GM19023 (cell line): ENCODE results near the gene LMO1.

Source experiments
- ATAC-seq: cut with Tn5 transposase; IDR thresholded peaks from one replicate; pipeline ENCODE4 v1.9.1; 2021; ENCODE audit warnings: mild to moderate bottlenecking, moderate library complexity; ENCODE audit not compliant: unreplicated experiment

The LMO1 gene

GRCh38 chr11:8266246-8267241 is 2.9 kb upstream of the LMO1 start:
- no peak for ATAC-seq

- no peak for ATAC-seq
Measured at GRCh38 chr11:8265681-8266241, 2.1 kb upstream of the LMO1 start.

- peak; percentile 5 for ATAC-seq
Measured at GRCh38 chr11:8263109-8263768, 439 bp downstream of the LMO1 start.

GRCh38 chr11:8262552-8263108 is 1.0 kb downstream of the LMO1 start:
- ATAC-seq: peak; percentile 55

DNA sequence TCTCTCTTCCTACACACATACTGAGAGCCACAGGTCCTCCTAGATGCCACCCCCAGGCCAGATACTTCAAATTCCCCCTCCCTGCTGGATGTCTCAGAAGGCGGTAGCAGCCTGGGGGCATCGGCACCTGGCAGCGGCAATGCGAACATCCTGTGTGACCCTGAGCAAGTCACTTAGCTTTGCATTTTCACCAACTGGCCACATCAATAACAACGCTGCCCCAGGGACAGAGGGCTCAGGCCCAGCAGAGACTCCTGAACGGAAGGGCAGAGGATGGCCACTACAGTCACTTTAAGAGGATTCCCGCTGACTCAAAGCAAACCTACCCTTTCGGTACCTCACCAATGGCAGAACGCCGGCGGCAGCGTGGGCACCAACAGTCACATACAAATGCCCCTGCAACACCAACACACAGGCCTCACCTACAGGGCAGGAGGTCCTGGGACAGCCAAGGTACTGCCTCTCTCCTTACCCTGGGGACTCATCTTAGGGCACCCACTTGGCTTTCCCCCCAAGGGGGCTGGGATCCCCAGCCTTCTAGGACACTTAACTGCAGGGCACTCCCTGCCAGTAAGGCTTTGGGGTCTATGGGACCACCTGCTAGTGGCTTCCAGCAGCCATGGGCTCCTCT is 1.6 kb downstream of the LMO1 start:
- ATAC-seq: no peak

DNA sequence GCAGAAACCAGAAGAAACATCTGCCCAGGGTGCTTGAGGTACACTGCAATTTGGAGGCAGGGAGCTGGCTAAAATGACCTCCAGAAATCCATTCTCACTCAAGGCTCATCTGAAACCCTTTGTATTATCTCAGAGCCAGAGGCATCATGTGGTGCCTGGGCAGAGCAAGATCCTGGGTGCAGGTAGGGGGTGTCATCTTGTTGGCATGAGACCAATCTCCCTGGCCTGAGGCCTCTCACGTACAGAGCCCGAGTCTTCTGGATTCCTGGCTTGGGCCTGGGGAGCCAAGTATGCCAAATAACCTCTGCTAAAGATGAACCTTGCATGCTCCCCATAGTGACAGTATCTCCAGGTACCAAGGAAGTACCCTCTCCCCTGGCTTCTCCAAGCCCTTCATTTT is 2.4 kb downstream of the LMO1 start:
- ATAC-seq: no peak

DNA sequence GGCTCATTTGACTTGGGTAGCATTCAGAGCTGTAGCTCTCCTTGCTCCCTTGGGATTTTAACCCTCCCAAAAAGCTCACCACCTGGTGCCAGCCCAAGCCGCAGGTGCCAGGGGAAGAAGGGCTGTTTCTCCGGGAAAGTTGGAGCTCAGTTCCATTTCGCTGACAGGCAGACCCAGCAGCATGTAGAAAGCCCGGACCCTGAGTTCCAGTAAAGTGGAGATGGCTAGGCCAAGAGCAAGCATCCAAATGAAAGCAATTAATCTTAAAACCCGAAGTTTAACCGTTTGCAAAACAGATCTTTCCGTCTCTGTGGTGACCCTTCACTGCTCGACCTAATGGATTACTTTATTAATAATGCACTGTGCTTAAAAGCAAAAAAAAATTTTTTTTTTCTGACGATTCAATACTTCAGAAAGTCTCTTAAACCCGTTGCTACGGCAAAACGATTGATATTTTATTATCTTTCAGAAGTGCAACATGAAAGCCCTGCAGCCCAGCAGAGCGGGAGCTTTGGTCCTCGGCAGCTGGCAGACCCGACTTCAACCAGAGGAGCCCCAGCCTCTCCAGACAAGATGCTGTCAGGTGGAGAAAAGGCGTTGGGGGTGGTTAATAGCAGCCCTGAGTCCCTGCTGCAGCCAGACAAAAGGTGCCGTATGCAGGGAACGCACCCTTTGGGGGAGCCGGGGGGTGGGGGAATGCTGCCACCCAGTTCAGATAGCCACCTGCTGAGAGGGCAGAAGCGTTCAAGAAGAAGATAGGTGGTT is 3.3 kb downstream of the LMO1 start:
- no peak for ATAC-seq

- ATAC-seq: no peak
Measured at GRCh38 chr11:8259306-8259959, 4.2 kb downstream of the LMO1 start.

GRCh38 chr11:8258784-8259183 is 4.9 kb downstream of the LMO1 start:
- ATAC-seq: no peak

GRCh38 chr11:8258289-8258688 is 5.4 kb downstream of the LMO1 start:
- no peak for ATAC-seq

- ATAC-seq: no peak
Measured at GRCh38 chr11:8257003-8257664, 6.5 kb downstream of the LMO1 start.

GRCh38 chr11:8256271-8257002 is 7.2 kb downstream of the LMO1 start:
- ATAC-seq: no peak

- no peak for ATAC-seq
Measured at GRCh38 chr11:8253566-8253965, 10.1 kb downstream of the LMO1 start.

DNA sequence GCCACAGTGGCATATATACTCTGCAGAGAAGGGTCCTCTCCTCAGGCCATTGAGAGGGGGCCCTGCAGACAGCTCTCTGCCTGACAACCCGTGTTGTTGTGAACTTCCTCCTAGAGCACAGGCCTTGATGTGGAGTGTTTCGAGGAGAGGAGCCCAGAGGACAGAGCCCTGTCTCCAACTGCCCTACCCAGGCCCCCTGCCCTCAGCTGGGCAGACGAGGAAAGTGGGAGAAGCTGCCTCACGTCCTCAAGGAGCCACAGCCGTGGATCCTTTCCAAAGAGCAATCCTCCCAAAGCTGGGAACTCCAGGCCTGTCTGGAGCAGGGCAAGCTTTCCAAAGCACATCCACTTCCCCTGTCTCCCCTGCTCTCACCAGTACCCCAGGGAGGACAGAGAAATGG is 10.7 kb downstream of the LMO1 start:
- ATAC-seq: no peak

- no peak for ATAC-seq
Measured at GRCh38 chr11:8252388-8252787, 11.3 kb downstream of the LMO1 start.

GRCh38 chr11:8251616-8252295 is 11.9 kb downstream of the LMO1 start:
- ATAC-seq: no peak

- no peak for ATAC-seq
Measured at GRCh38 chr11:8250981-8251615, 12.6 kb downstream of the LMO1 start.

GRCh38 chr11:8250434-8250833 is 13.2 kb downstream of the LMO1 start:
- ATAC-seq: no peak
